PC-3 (cell line): ENCODE results near the gene SPAG6. TPM values are rescaled to one million over a fixed set of nuclear protein-coding genes. Genes with fewer than 3 reads are reported as not detected.

Experiments
- ATAC-seq: fragments of 200-7000 bp; cut with Tn5 transposase; 2 replicates; pipeline ENCODE4 v1.9.1; 2020; ENCODE audit warnings: mild to moderate bottlenecking, moderate library complexity
- BruUV-seq: library from RNA; stranded (reverse); fragments of 400-500 nt; replicated peaks from 2 replicates; lab custom pipeline; 2021; lab: Mats Ljungman, UMichigan
- CTCF ChIA-PET: fragments of 300-600 bp; sonication (Branson Sonifier 250); formaldehyde crosslinking; loops from one replicate; lab custom pipeline; 2022; ENCODE audit warnings: antibody characterized with exemption; lab: Charles Lee
- POLR2A ChIA-PET: fragments of 300-600 bp; sonication (Branson Sonifier 250); formaldehyde crosslinking; loops from one replicate; lab custom pipeline; 2022; ENCODE audit warnings: antibody characterized with exemption; ENCODE audit not compliant: unreplicated experiment; lab: Charles Lee
- DNase-seq: peaks from one replicate; pipeline ENCODE4 v3.0.0-alpha.2; 2015
- H2AFZ ChIP-seq: fragments of 300-600 bp; sonication (generic); 2 replicates; pipeline ENCODE4 v1.6.0; 2016; ENCODE audit warnings: antibody characterized with exemption, low read length
- H3F3A ChIP-seq: fragments of 300-600 bp; sonication (generic); one replicate; pipeline ENCODE4 v1.6.0; 2017; ENCODE audit warnings: antibody characterized with exemption, low read length, control low read depth, mild to moderate bottlenecking; ENCODE audit not compliant: unreplicated experiment
- H3K27ac ChIP-seq: fragments of 300-600 bp; sonication (generic); 2 replicates; pipeline ENCODE4 v1.5.1; 2016; ENCODE audit warnings: mild to moderate bottlenecking, low read length
- H3K27me3 ChIP-seq: fragments of 300-600 bp; sonication (generic); 2 replicates; pipeline ENCODE4 v1.6.1; 2016; ENCODE audit warnings: low read length, mixed read lengths
- H3K36me3 ChIP-seq: fragments of 300-600 bp; sonication (generic); 2 replicates; pipeline ENCODE4 v1.6.1; 2016; ENCODE audit warnings: low read depth, mixed run types, low read length, mixed read lengths
- H3K4me1 ChIP-seq: fragments of 300-600 bp; sonication (generic); 2 replicates; pipeline ENCODE4 v1.5.1; 2016; ENCODE audit warnings: low read length; ENCODE audit not compliant: insufficient read depth
- H3K4me2 ChIP-seq: fragments of 300-600 bp; sonication (generic); 2 replicates; pipeline ENCODE4 v1.6.0; 2016; ENCODE audit warnings: low read length
- H3K4me3 ChIP-seq: fragments of 300-600 bp; sonication (generic); 2 replicates; pipeline ENCODE4 v1.5.1; 2016; ENCODE audit warnings: mild to moderate bottlenecking, low read length, mixed read lengths
- H3K79me2 ChIP-seq: fragments of 300-600 bp; sonication (generic); 2 replicates; pipeline ENCODE4 v1.6.1; 2017; ENCODE audit warnings: low read length, mixed read lengths
- H3K9ac ChIP-seq: fragments of 300-600 bp; sonication (generic); 2 replicates; pipeline ENCODE4 v1.6.0; 2016; ENCODE audit warnings: mild to moderate bottlenecking, low read length
- H3K9me2 ChIP-seq: fragments of 300-600 bp; sonication (generic); replicated peaks from 2 replicates; pipeline ENCODE4 v1.6.1; 2016; ENCODE audit warnings: mixed run types, low read length, mixed read lengths
- H3K9me3 ChIP-seq: fragments of 300-600 bp; sonication (generic); 2 replicates; pipeline ENCODE4 v1.6.1; 2016; ENCODE audit warnings: low read length, mixed read lengths
- H4K20me1 ChIP-seq: fragments of 300-600 bp; sonication (generic); 2 replicates; pipeline ENCODE4 v1.6.1; 2016; ENCODE audit warnings: low read length, mixed read lengths
- CTCF ChIP-seq: fragments of 300-600 bp; sonication (generic); conservative IDR thresholded peaks from 2 replicates; pipeline ENCODE4 v1.5.1; 2017; ENCODE audit warnings: antibody characterized with exemption, low read depth, mild to moderate bottlenecking, low read length
- EZH2 ChIP-seq: fragments of 300-600 bp; sonication (generic); IDR thresholded peaks from one replicate; pipeline ENCODE4 v1.6.1; 2017; ENCODE audit warnings: antibody characterized with exemption, mild to moderate bottlenecking, low read length; ENCODE audit not compliant: unreplicated experiment
- EZH2phosphoT487 ChIP-seq: fragments of 300-600 bp; sonication (generic); IDR thresholded peaks from 2 replicates; pipeline ENCODE4 v1.6.1; 2018; ENCODE audit warnings: mild to moderate bottlenecking, antibody characterized with exemption, low read length, borderline replicate concordance
- intact Hi-C: fragments of 100-400 bp; cut with micrococcal nuclease; formaldehyde crosslinking; loops from 2 replicates; pipeline ENCODE4 v1.9.0; 2023
- total RNA-seq: library from RNA; depleted of rRNA; stranded (reverse); fragments of >200 nt; gene quantifications from 2 replicates; pipeline ENCODE4 v1.2.3, GENCODE V29; 2014

The SPAG6 gene
- total RNA-seq, 1 experiment from 2014 or later, result 0.04 TPM

- Histone ChIP-seq H3F3A (no peaks in the 10 kb centered on the region), H3K9ac (peak within 1 kb of the TSS; percentile 100), H3K4me2 (peak within 1 kb of the TSS; percentile 98), H2AFZ (no peak within 1 kb of the TSS), H3K4me3 (peak within 1 kb of the TSS; percentile 92), H3K9me2 (no peaks in the 10 kb centered on the region), H3K4me1 (peaks cover 38% of the 10 kb centered on the region), H3K79me2 (peaks cover 86% of the 10 kb centered on the region), H3K36me3 (no peaks in the 10 kb centered on the region; the same call in 1 of the 2 replicates), H3K27me3 (no peaks in the 10 kb centered on the region), H4K20me1 (no peaks in the 10 kb centered on the region), H3K27ac (peak within 1 kb of the TSS; percentile 99), H3K9me3 (no peaks in the 10 kb centered on the region)
- POLR2A ChIA-PET, result interaction anchor here (0.6 to 1.4 kb wide), 8 partner anchors 9 to 233 kb away, joined by 3 to 16 read pairs (median 3); no protein-coding TSS in a partner anchor
- CTCF ChIA-PET, result no interaction called here
- DNase-seq (peak; percentile 81), ATAC-seq (peak; percentile 50)
- TF ChIP-seq EZH2phosphoT487 (no peak), CTCF (no peak), EZH2 (no peak)
- BruUV-seq, result no TSS peak
- intact Hi-C loops, result loop anchor here (1.0 to 5.0 kb wide), 3 partner anchors 87 to 314 kb away; partner anchors contain the start of gene DNAJC1
Measured at GRCh38 chr10:22316286-22317075, 28.8 kb upstream of the SPAG6 start, which contains the start of gene COMMD3. COMMD3 (plus strand) TSS chr10:22316388; CDS start chr10:22316418, 30 bp downstream.

- CTCF ChIA-PET, result no interaction called here
- no peak overlapping the region for H2AFZ ChIP-seq
Measured at GRCh38 chr10:22317076-22317370, 28.3 kb upstream of the SPAG6 start.

More at GRCh38 chr10:22317076-22317370, 28.3 kb upstream of the SPAG6 start:
- Histone ChIP-seq H3K36me3 (no peaks in the 10 kb centered on the region; the same call in 1 of the 2 replicates), H3K4me2 (peak overlapping the region; percentile 98), H3K9me3 (no peaks in the 10 kb centered on the region), H3K27ac (peak overlapping the region; percentile 99), H3K4me3 (peak overlapping the region; percentile 92), H3F3A (no peaks in the 10 kb centered on the region), H3K79me2 (peaks cover 83% of the 10 kb centered on the region), H3K4me1 (peaks cover 32% of the 10 kb centered on the region), H4K20me1 (no peaks in the 10 kb centered on the region), H3K9ac (peak overlapping the region; percentile 100), H3K9me2 (no peaks in the 10 kb centered on the region), H3K27me3 (no peaks in the 10 kb centered on the region)
- TSS peak; percentile 54 for BruUV-seq
- intact Hi-C loops, result loop anchor here (5.0 kb wide), 2 partner anchors 110 to 315 kb away; partner anchors contain the start of gene DNAJC1
- TF ChIP-seq EZH2phosphoT487 (no peak), CTCF (no peak), EZH2 (no peak)
- POLR2A ChIA-PET, result interaction anchor here (0.6 to 0.7 kb wide), 4 partner anchors 18 to 181 kb away, joined by 3 to 4 read pairs (median 3); no protein-coding TSS in a partner anchor
- ATAC-seq, result no peak
- DNase-seq, result peak; percentile 82
